ENCODE data around the gene GRAMD2B. TPM values are rescaled to one million over a fixed set of nuclear protein-coding genes. Genes with fewer than 3 reads are reported as not detected.
"Not testable (repeated sequence)": the region's sequence is repeated elsewhere in the genome, so short reads cannot be mapped to it uniquely, and the experiment has no call there.

GRAMD2B gene
- total RNA-seq, 2 experiments from 2014 or later: 4.6 to 5.2 TPM

GRCh38 chr5:126419102-126419501 lies 4.1 kb upstream of the GRAMD2B start:
- Mint-ChIP-seq H3K4me1 (peaks cover 18% of the 10 kb centered on the region), H3K36me3 (no peaks in the 10 kb centered on the region), H3K27ac (no peak overlapping the region), H3K27me3 (no peaks in the 10 kb centered on the region), H3K9me3 (no peaks in the 10 kb centered on the region), H3K4me3 (no peak overlapping the region)
- POLR2A ChIA-PET: no interaction called here
- ATAC-seq (ENCODE audit: low read depth) (no peak), DNase-seq (no peak)

GRCh38 chr5:126428421-126428820 lies 5.2 kb downstream of the GRAMD2B start:
- no peaks in the 10 kb centered on the region for H3K27me3 Mint-ChIP-seq
- no peak overlapping the region for H3K27ac Mint-ChIP-seq
- no peaks in the 10 kb centered on the region for H3K9me3 Mint-ChIP-seq
- POLR2A ChIA-PET: no interaction called here
- H3K4me3 Mint-ChIP-seq: no peak overlapping the region
- H3K36me3 Mint-ChIP-seq: peaks cover 8% of the 10 kb centered on the region
- peaks cover 19% of the 10 kb centered on the region for H3K4me1 Mint-ChIP-seq
- DNase-seq (no peak), ATAC-seq (ENCODE audit: low read depth) (no peak)

- POLR2A ChIA-PET: no interaction called here
- no peak overlapping the region for H3K27ac Mint-ChIP-seq
These were observed 7.4 kb downstream of the GRAMD2B start for GRCh38 chr5:126430631-126431030.

GRCh38 chr5:126433701-126434100 lies 10.5 kb downstream of the GRAMD2B start:
- Mint-ChIP-seq H3K27ac (no peak overlapping the region), H3K36me3 (peaks cover 16% of the 10 kb centered on the region), H3K27me3 (no peaks in the 10 kb centered on the region), H3K4me1 (peaks cover 2% of the 10 kb centered on the region), H3K9me3 (no peaks in the 10 kb centered on the region), H3K4me3 (no peak overlapping the region)
- no peak for DNase-seq
- POLR2A ChIA-PET: no interaction called here
- no peak for ATAC-seq (ENCODE audit: low read depth)

More at GRCh38 chr5:126430631-126431030, 7.4 kb downstream of the GRAMD2B start:
- no peaks in the 10 kb centered on the region for H3K9me3 Mint-ChIP-seq
- peaks cover 12% of the 10 kb centered on the region for H3K36me3 Mint-ChIP-seq
- peaks cover 6% of the 10 kb centered on the region for H3K4me1 Mint-ChIP-seq
- no peak for ATAC-seq (ENCODE audit: low read depth)
- H3K27me3 Mint-ChIP-seq: no peaks in the 10 kb centered on the region
- no peak for DNase-seq
- H3K4me3 Mint-ChIP-seq: no peak overlapping the region

- Mint-ChIP-seq H3K36me3 (peaks cover 20% of the 10 kb centered on the region), H3K9me3 (no peaks in the 10 kb centered on the region)
- POLR2A ChIA-PET: no interaction called here
These were observed 12.1 kb downstream of the GRAMD2B start for GRCh38 chr5:126435261-126435660.

GRCh38 chr5:126435714-126436113 lies 12.5 kb downstream of the GRAMD2B start:
- H3K36me3 Mint-ChIP-seq: peaks cover 20% of the 10 kb centered on the region
- no peak overlapping the region for H3K27ac Mint-ChIP-seq
- POLR2A ChIA-PET: no interaction called here
- DNase-seq (no peak), ATAC-seq (ENCODE audit: low read depth) (no peak)
- no peaks in the 10 kb centered on the region for H3K9me3 Mint-ChIP-seq
- no peaks in the 10 kb centered on the region for H3K27me3 Mint-ChIP-seq
- H3K4me1 Mint-ChIP-seq: peaks cover 2% of the 10 kb centered on the region
- no peak overlapping the region for H3K4me3 Mint-ChIP-seq

More at GRCh38 chr5:126435261-126435660, 12.1 kb downstream of the GRAMD2B start:
- peaks cover 2% of the 10 kb centered on the region for H3K4me1 Mint-ChIP-seq
- H3K27me3 Mint-ChIP-seq: no peaks in the 10 kb centered on the region
- no peak for DNase-seq
- no peak overlapping the region for H3K4me3 Mint-ChIP-seq
- ATAC-seq (ENCODE audit: low read depth): no peak
- no peak overlapping the region for H3K27ac Mint-ChIP-seq

GRCh38 chr5:126437721-126438120 lies 14.5 kb downstream of the GRAMD2B start:
- no peak for DNase-seq
- Mint-ChIP-seq H3K9me3 (no peaks in the 10 kb centered on the region), H3K27ac (no peak overlapping the region), H3K36me3 (peaks cover 18% of the 10 kb centered on the region), H3K4me3 (no peak overlapping the region), H3K4me1 (no peaks in the 10 kb centered on the region), H3K27me3 (no peaks in the 10 kb centered on the region)
- no peak for ATAC-seq (ENCODE audit: low read depth)
- POLR2A ChIA-PET: no interaction called here

- no peak overlapping the region for H3K4me3 Mint-ChIP-seq
- peaks cover 18% of the 10 kb centered on the region for H3K36me3 Mint-ChIP-seq
- POLR2A ChIA-PET: no interaction called here
- no peak for ATAC-seq (ENCODE audit: low read depth)
- peaks cover 2% of the 10 kb centered on the region for H3K4me1 Mint-ChIP-seq
- H3K27me3 Mint-ChIP-seq: no peaks in the 10 kb centered on the region
- no peaks in the 10 kb centered on the region for H3K9me3 Mint-ChIP-seq
- no peak overlapping the region for H3K27ac Mint-ChIP-seq
- no peak for DNase-seq
These were observed 15.1 kb downstream of the GRAMD2B start for GRCh38 chr5:126438267-126438666.

- ATAC-seq (ENCODE audit: low read depth): no peak
- H3K9me3 Mint-ChIP-seq: no peaks in the 10 kb centered on the region
- no peak for DNase-seq
- no peak overlapping the region for H3K4me3 Mint-ChIP-seq
- H3K27me3 Mint-ChIP-seq: no peaks in the 10 kb centered on the region
- peaks cover 7% of the 10 kb centered on the region for H3K4me1 Mint-ChIP-seq
- H3K27ac Mint-ChIP-seq: no peak overlapping the region
- H3K36me3 Mint-ChIP-seq: peaks cover 18% of the 10 kb centered on the region
- POLR2A ChIA-PET: no interaction called here
These were observed 15.7 kb downstream of the GRAMD2B start for GRCh38 chr5:126438868-126439267.

- H3K27me3 Mint-ChIP-seq; ATAC-seq (ENCODE audit: low read depth); H3K4me3 Mint-ChIP-seq; POLR2A ChIA-PET; H3K9me3 Mint-ChIP-seq; DNase-seq; H3K27ac Mint-ChIP-seq: not testable (repeated sequence)
- Mint-ChIP-seq H3K4me1 (peaks cover 15% of the 10 kb centered on the region), H3K36me3 (peaks cover 22% of the 10 kb centered on the region)
These were observed 16.5 kb downstream of the GRAMD2B start for GRCh38 chr5:126439724-126440123.

- Mint-ChIP-seq H3K36me3 (peaks cover 25% of the 10 kb centered on the region), H3K4me3 (no peak overlapping the region), H3K9me3 (no peaks in the 10 kb centered on the region), H3K4me1 (peaks cover 25% of the 10 kb centered on the region), H3K27ac (no peak overlapping the region), H3K27me3 (no peaks in the 10 kb centered on the region)
- DNase-seq: no peak
- POLR2A ChIA-PET: no interaction called here
- ATAC-seq (ENCODE audit: low read depth): no peak
These were observed 18.0 kb downstream of the GRAMD2B start for GRCh38 chr5:126441230-126441629.

- ATAC-seq (ENCODE audit: low read depth) (peak; percentile 64), DNase-seq (no peak)
- Mint-ChIP-seq H3K36me3 (peaks cover 17% of the 10 kb centered on the region), H3K27ac (peak overlapping the region; percentile 1), H3K4me3 (peak overlapping the region; percentile 10), H3K9me3 (no peaks in the 10 kb centered on the region), H3K4me1 (peaks cover 31% of the 10 kb centered on the region), H3K27me3 (no peaks in the 10 kb centered on the region)
- POLR2A ChIA-PET: interaction anchor here (1.3 kb wide), 1 partner anchor 20 kb away, joined by 3 read pairs; the partner anchor contains the start of gene GRAMD2B
These were observed 20.2 kb downstream of the GRAMD2B start for GRCh38 chr5:126443374-126443851.

- peak overlapping the region; percentile 3 for H3K4me3 Mint-ChIP-seq
These were observed 20.9 kb downstream of the GRAMD2B start for GRCh38 chr5:126444137-126444536.

GRCh38 chr5:126445502-126446174 lies 22.4 kb downstream of the GRAMD2B start:
- ATAC-seq (ENCODE audit: low read depth): no peak
- Mint-ChIP-seq H3K27ac (peak overlapping the region; percentile 40), H3K9me3 (no peaks in the 10 kb centered on the region), H3K4me1 (peaks cover 44% of the 10 kb centered on the region), H3K36me3 (peaks cover 12% of the 10 kb centered on the region), H3K27me3 (no peaks in the 10 kb centered on the region), H3K4me3 (no peak overlapping the region)
- POLR2A ChIA-PET: no interaction called here
- DNase-seq: no peak

More at GRCh38 chr5:126444137-126444536, 20.9 kb downstream of the GRAMD2B start:
- Mint-ChIP-seq H3K36me3 (peaks cover 12% of the 10 kb centered on the region), H3K27ac (no peak overlapping the region), H3K27me3 (no peaks in the 10 kb centered on the region), H3K9me3 (no peaks in the 10 kb centered on the region), H3K4me1 (peaks cover 35% of the 10 kb centered on the region)
- DNase-seq: no peak
- no peak for ATAC-seq (ENCODE audit: low read depth)
- POLR2A ChIA-PET: no interaction called here
